Measurements from ENCODE around the gene SC5D.
A peak's percentile ranks its signal among the peaks of the same experiment; 100 is the strongest.

The SC5D gene

GRCh38 chr11:121338536-121338935, 46.0 kb downstream of the SC5D start:
- DNase-seq (ENCODE audit: low read depth, low spot score), result no peak
- Histone ChIP-seq H3K9me3 (ENCODE audit: low read depth, low read length) (no peaks in the 10 kb centered on the region), H3K27ac (no peak overlapping the region), H3K9ac (ENCODE audit: insufficient read length) (no peak overlapping the region), H3K4me3 (no peak overlapping the region), H3K36me3 (ENCODE audit: insufficient read depth, low read length) (no peaks in the 10 kb centered on the region)
- TF ChIP-seq FOXP2 (optimal IDR thresholded peaks at IDR 0.05; ENCODE audit: control extremely low read depth, extremely low read length, insufficient read depth), result no peak
- TF ChIP-seq POLR2AphosphoS5 (IDR thresholded peaks at IDR 0.05; ENCODE audit: borderline replicate concordance, low read depth, low read length), result no peak
- peak; percentile 34 for TF ChIP-seq EZH2 (IDR thresholded peaks at IDR 0.05)

GRCh38 chr11:121340032-121340580, 47.5 kb downstream of the SC5D start:
- DNase-seq (ENCODE audit: low read depth, low spot score), result no peak
- no peak overlapping the region for H3K4me3 ChIP-seq
- no peaks in the 10 kb centered on the region for H3K36me3 ChIP-seq (ENCODE audit: insufficient read depth, low read length)
- H3K27ac ChIP-seq, result no peak overlapping the region
- H3K9ac ChIP-seq (ENCODE audit: insufficient read length), result no peak overlapping the region
- H3K9me3 ChIP-seq (ENCODE audit: low read depth, low read length), result no peaks in the 10 kb centered on the region
- TF ChIP-seq EZH2 (IDR thresholded peaks at IDR 0.05) (no peak), POLR2AphosphoS5 (IDR thresholded peaks at IDR 0.05; ENCODE audit: borderline replicate concordance, low read depth, low read length) (no peak), FOXP2 (optimal IDR thresholded peaks at IDR 0.05; ENCODE audit: control extremely low read depth, extremely low read length, insufficient read depth) (no peak)

GRCh38 chr11:121341609-121342008, 49.0 kb downstream of the SC5D start:
- no peak overlapping the region for H3K27ac ChIP-seq
- no peaks in the 10 kb centered on the region for H3K36me3 ChIP-seq (ENCODE audit: insufficient read depth, low read length)
- DNase-seq (ENCODE audit: low read depth, low spot score), result no peak

DNA sequence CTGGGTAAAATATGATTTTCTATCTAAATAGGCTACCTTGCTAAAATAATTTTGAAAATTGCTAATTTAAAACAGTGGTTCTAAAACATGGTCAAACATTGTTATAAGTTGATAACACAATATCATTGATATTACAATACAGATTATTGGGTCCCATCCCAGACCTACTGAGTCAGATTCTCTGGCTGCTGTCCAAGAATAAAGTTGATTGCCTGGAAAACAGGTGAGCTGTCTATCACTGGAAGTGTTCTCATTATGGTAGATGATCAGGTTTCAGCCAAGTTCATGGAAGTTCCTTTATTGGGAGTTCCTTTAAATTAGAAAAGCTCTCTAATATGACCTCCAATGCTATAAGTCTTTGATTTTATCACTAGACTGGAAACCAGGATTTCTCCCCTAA, 52.3 kb downstream of the SC5D start:
- H3K9ac ChIP-seq (ENCODE audit: insufficient read length), result no peak overlapping the region
- H3K36me3 ChIP-seq (ENCODE audit: insufficient read depth, low read length), result no peaks in the 10 kb centered on the region
- H3K4me3 ChIP-seq, result no peak overlapping the region
- H3K9me3 ChIP-seq (ENCODE audit: low read depth, low read length), result no peaks in the 10 kb centered on the region
- H3K27ac ChIP-seq, result no peak overlapping the region
- DNase-seq (ENCODE audit: low read depth, low spot score), result no peak
- TF ChIP-seq EZH2 (IDR thresholded peaks at IDR 0.05) (no peak), POLR2AphosphoS5 (IDR thresholded peaks at IDR 0.05; ENCODE audit: borderline replicate concordance, low read depth, low read length) (no peak), FOXP2 (optimal IDR thresholded peaks at IDR 0.05; ENCODE audit: control extremely low read depth, extremely low read length, insufficient read depth) (no peak)

More at GRCh38 chr11:121341609-121342008, 49.0 kb downstream of the SC5D start:
- no peak overlapping the region for H3K4me3 ChIP-seq
- H3K9me3 ChIP-seq (ENCODE audit: low read depth, low read length), result no peaks in the 10 kb centered on the region
- no peak overlapping the region for H3K9ac ChIP-seq (ENCODE audit: insufficient read length)
- TF ChIP-seq POLR2AphosphoS5 (IDR thresholded peaks at IDR 0.05; ENCODE audit: borderline replicate concordance, low read depth, low read length) (no peak), EZH2 (IDR thresholded peaks at IDR 0.05) (no peak), FOXP2 (optimal IDR thresholded peaks at IDR 0.05; ENCODE audit: control extremely low read depth, extremely low read length, insufficient read depth) (no peak)

DNA sequence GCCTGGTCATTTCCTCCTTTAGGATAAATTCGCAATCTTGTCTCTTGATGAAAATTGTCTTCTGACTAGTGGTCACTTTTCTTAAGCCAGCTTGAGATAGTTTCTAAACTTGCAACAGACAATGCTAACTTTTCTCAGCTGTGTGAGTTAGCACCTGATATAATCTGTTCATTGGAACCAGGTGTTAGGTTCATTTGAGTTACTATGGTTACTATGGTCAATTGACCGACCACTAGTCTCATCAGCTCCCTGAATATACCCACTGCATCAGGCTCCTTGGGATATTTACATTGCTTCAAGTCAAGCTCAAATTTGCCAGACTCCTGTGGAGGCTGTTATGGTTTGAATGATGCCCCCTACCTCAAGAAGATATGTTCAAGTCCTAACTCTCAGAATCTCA, 54.5 kb downstream of the SC5D start:
- no peak overlapping the region for H3K4me3 ChIP-seq
- TF ChIP-seq EZH2 (IDR thresholded peaks at IDR 0.05), result no peak
- H3K36me3 ChIP-seq (ENCODE audit: insufficient read depth, low read length), result no peaks in the 10 kb centered on the region
- H3K9me3 ChIP-seq (ENCODE audit: low read depth, low read length), result no peaks in the 10 kb centered on the region
- H3K9ac ChIP-seq (ENCODE audit: insufficient read length), result no peak overlapping the region
- DNase-seq (ENCODE audit: low read depth, low spot score), result no peak
- no peak overlapping the region for H3K27ac ChIP-seq

- Histone ChIP-seq H3K27ac (no peak overlapping the region), H3K9me3 (ENCODE audit: low read depth, low read length) (no peaks in the 10 kb centered on the region), H3K9ac (ENCODE audit: insufficient read length) (no peak overlapping the region), H3K36me3 (ENCODE audit: insufficient read depth, low read length) (no peaks in the 10 kb centered on the region), H3K4me3 (no peak overlapping the region)
- TF ChIP-seq FOXP2 (optimal IDR thresholded peaks at IDR 0.05; ENCODE audit: control extremely low read depth, extremely low read length, insufficient read depth) (no peak), EZH2 (IDR thresholded peaks at IDR 0.05) (no peak), POLR2AphosphoS5 (IDR thresholded peaks at IDR 0.05; ENCODE audit: borderline replicate concordance, low read depth, low read length) (no peak)
- no peak for DNase-seq (ENCODE audit: low read depth, low spot score)
Measured at GRCh38 chr11:121347813-121348212, 55.2 kb downstream of the SC5D start.

GRCh38 chr11:121348220-121348875, 55.8 kb downstream of the SC5D start:
- no peak overlapping the region for H3K27ac ChIP-seq
- no peak for DNase-seq (ENCODE audit: low read depth, low spot score)
- no peaks in the 10 kb centered on the region for H3K36me3 ChIP-seq (ENCODE audit: insufficient read depth, low read length)
- no peak overlapping the region for H3K4me3 ChIP-seq
- no peaks in the 10 kb centered on the region for H3K9me3 ChIP-seq (ENCODE audit: low read depth, low read length)
- TF ChIP-seq EZH2 (IDR thresholded peaks at IDR 0.05) (no peak), POLR2AphosphoS5 (IDR thresholded peaks at IDR 0.05; ENCODE audit: borderline replicate concordance, low read depth, low read length) (no peak), FOXP2 (optimal IDR thresholded peaks at IDR 0.05; ENCODE audit: control extremely low read depth, extremely low read length, insufficient read depth) (no peak)
- no peak overlapping the region for H3K9ac ChIP-seq (ENCODE audit: insufficient read length)

- no peak overlapping the region for H3K9ac ChIP-seq (ENCODE audit: insufficient read length)
- no peak overlapping the region for H3K4me3 ChIP-seq
- TF ChIP-seq FOXP2 (optimal IDR thresholded peaks at IDR 0.05; ENCODE audit: control extremely low read depth, extremely low read length, insufficient read depth) (no peak), EZH2 (IDR thresholded peaks at IDR 0.05) (no peak), POLR2AphosphoS5 (IDR thresholded peaks at IDR 0.05; ENCODE audit: borderline replicate concordance, low read depth, low read length) (no peak)
- H3K27ac ChIP-seq, result no peak overlapping the region
- no peaks in the 10 kb centered on the region for H3K9me3 ChIP-seq (ENCODE audit: low read depth, low read length)
- no peaks in the 10 kb centered on the region for H3K36me3 ChIP-seq (ENCODE audit: insufficient read depth, low read length)
- no peak for DNase-seq (ENCODE audit: low read depth, low spot score)
Measured at GRCh38 chr11:121349790-121350189, 57.2 kb downstream of the SC5D start.
